Measurements from ENCODE around the gene SLC26A9.

- TF ChIP-seq RCOR1 (conservative IDR thresholded peaks at IDR 0.05; ENCODE audit: low read depth, low read length) (no peak), ZNF384 (IDR thresholded peaks at IDR 0.05; ENCODE audit: borderline replicate concordance, low read depth, low read length) (no peak), SP1 (IDR thresholded peaks at IDR 0.05; ENCODE audit: low read depth, low read length) (no peak), PBX3 (IDR thresholded peaks at IDR 0.05; ENCODE audit: insufficient replicate concordance, low read depth, low read length) (no peak), SMARCA5 (IDR thresholded peaks at IDR 0.05) (no peak), POLR2AphosphoS5 (IDR thresholded peaks at IDR 0.05; ENCODE audit: low read length) (no peak), CTCF (IDR thresholded peaks at IDR 0.05 in 2 of 3, conservative IDR thresholded peaks at IDR 0.05 in 1 of 3; ENCODE audit: control insufficient read depth in 2 of 3, extremely low read depth in 1 of 3, insufficient read depth in 1 of 3, low read depth in 3 of 3, low read length in 3 of 3) (no peak), ETV6 (conservative IDR thresholded peaks at IDR 0.05 in 1 of 2, IDR thresholded peaks at IDR 0.05 in 1 of 2; ENCODE audit: borderline replicate concordance in 1 of 2, low read depth in 1 of 2) (no peak), NR2C2 (IDR thresholded peaks at IDR 0.05; ENCODE audit: borderline replicate concordance, control insufficient read depth, insufficient read length, low read depth) (no peak), EP300 (IDR thresholded peaks at IDR 0.05; ENCODE audit: borderline replicate concordance in 1 of 2, control insufficient read depth in 1 of 2, low read depth in 2 of 2, low read length in 2 of 2) (no peak), ZNF217 (IDR thresholded peaks at IDR 0.05) (no peak), CEBPB (IDR thresholded peaks at IDR 0.05; ENCODE audit: borderline replicate concordance in 1 of 2, low read depth in 2 of 2, low read length in 2 of 2) (no peak)
These were observed 16.5 kb upstream of the SLC26A9 start for GRCh38 chr1:205959789-205960188.
